Renal cortical epithelial cell (primary cell): ENCODE measurements around the gene LAMB3. TPM values are rescaled to one million over a fixed set of nuclear protein-coding genes. Genes with fewer than 3 reads are reported as not detected.
A peak's percentile ranks its signal among the peaks of the same experiment; 100 is the strongest.

ENCODE experiments used
- DNase-seq: peaks from one replicate; pipeline ENCODE4 v3.0.0-alpha.2; 2011; ENCODE audit warnings: low read depth
- total RNA-seq: library from RNA; depleted of rRNA; stranded (reverse); fragments of >200 nt; gene quantifications from 2 replicates; pipeline ENCODE4 v1.2.3, GENCODE V29; 2014

Gene LAMB3
- total RNA-seq, 1 donor from 2014 or later, result 108 TPM

GRCh38 chr1:209661071-209661470, 8.8 kb upstream of the LAMB3 start:
- DNase-seq, result no peak

- DNase-seq, result peak; percentile 92
Observed at GRCh38 chr1:209659909-209660308, 7.7 kb upstream of the LAMB3 start.

- DNase-seq, result no peak
Observed at GRCh38 chr1:209657918-209658317, 5.7 kb upstream of the LAMB3 start.

- peak; percentile 94 for DNase-seq
Observed at GRCh38 chr1:209657140-209657879, 5.1 kb upstream of the LAMB3 start.

- peak; percentile 71 for DNase-seq
Observed at GRCh38 chr1:209655411-209656231, 3.4 kb upstream of the LAMB3 start.

GRCh38 chr1:209653915-209654351, 1.7 kb upstream of the LAMB3 start:
- DNase-seq, result peak; percentile 81

- peak; percentile 98 for DNase-seq
Observed at GRCh38 chr1:209652873-209653401, 712 bp upstream of the LAMB3 start.

GRCh38 chr1:209651138-209651587, 1.1 kb downstream of the LAMB3 start:
- DNase-seq, result peak; percentile 84

- no peak for DNase-seq
Observed at GRCh38 chr1:209650454-209650853, 1.8 kb downstream of the LAMB3 start.

GRCh38 chr1:209648931-209649776, 3.1 kb downstream of the LAMB3 start:
- DNase-seq, result peak; percentile 99

GRCh38 chr1:209648346-209648745, 3.9 kb downstream of the LAMB3 start:
- no peak for DNase-seq

- no peak for DNase-seq
Observed at GRCh38 chr1:209647156-209647555, 5.1 kb downstream of the LAMB3 start.

- DNase-seq, result peak; percentile 53
Observed at GRCh38 chr1:209646558-209646957, 5.7 kb downstream of the LAMB3 start.

GRCh38 chr1:209645574-209646452, 6.4 kb downstream of the LAMB3 start:
- no peak for DNase-seq

- no peak for DNase-seq
Observed at GRCh38 chr1:209643285-209644020, 8.8 kb downstream of the LAMB3 start.

GRCh38 chr1:209642816-209643215, 9.4 kb downstream of the LAMB3 start:
- DNase-seq, result no peak

- no peak for DNase-seq
Observed at GRCh38 chr1:209641832-209642172, 10.4 kb downstream of the LAMB3 start.

GRCh38 chr1:209635850-209636249, 16.4 kb downstream of the LAMB3 start:
- no peak for DNase-seq

- DNase-seq, result no peak
Observed at GRCh38 chr1:209634005-209634737, 18.1 kb downstream of the LAMB3 start.
